ENCODE results near the gene RPL7A. TPM values are rescaled to one million over a fixed set of nuclear protein-coding genes. Genes with fewer than 3 reads are reported as not detected.

RPL7A gene
- total RNA-seq, 1 experiment from 2014 or later = 2,895 TPM

- TF ChIP-seq CTCF (conservative IDR thresholded peaks at IDR 0.05) = no peak
- H4K8ac ChIP-seq (replicated peaks; ENCODE audit: insufficient read length, low read depth, low read length) = no peak overlapping the region
- H3K27me3 ChIP-seq (ENCODE audit: insufficient read depth, low read length) = no peaks in the 10 kb centered on the region
- H3K9ac ChIP-seq (ENCODE audit: extremely low read depth, insufficient read length, low read length) = no peak overlapping the region
- H3K4me2 ChIP-seq (ENCODE audit: insufficient read depth, insufficient read length, low read length) = no peak overlapping the region
- no peak overlapping the region for H3K4ac ChIP-seq (ENCODE audit: low read depth, low read length)
- no peaks in the 10 kb centered on the region for H3K9me3 ChIP-seq (ENCODE audit: control insufficient read depth, low read depth, low read length)
- no peak overlapping the region for H3K18ac ChIP-seq (ENCODE audit: insufficient read length, low read depth, low read length)
- H3K23me2 ChIP-seq (ENCODE audit: insufficient read length, low read depth, low read length, poor library complexity, severe bottlenecking) = peaks cover 6% of the 10 kb centered on the region
- Mint-ChIP-seq H3K4me3 (no peak overlapping the region; a peak in 1 of 5 replicates), H3K4me1 (peaks cover 6 to 8% of the 10 kb centered on the region in 2 experiments), H3K27me3 (ENCODE audit: low read depth) (peaks cover 30% of the 10 kb centered on the region), H3K9me3 (peaks cover 3 to 4% of the 10 kb centered on the region in 2 experiments; a peak in 3 of 5 replicates), H3K27ac (no peak overlapping the region), H3K36me3 (ENCODE audit: insufficient read depth in 1 of 3, low read depth in 3 of 3) (peaks cover 6% of the 10 kb centered on the region in 3 experiments; a peak in 6 of 7 replicates)
- no peak overlapping the region for H3T11ph ChIP-seq (ENCODE audit: low read length)
- no peak overlapping the region for H2BK12ac ChIP-seq (ENCODE audit: insufficient read length, low read depth, low read length)
- H3K56ac ChIP-seq (ENCODE audit: insufficient read length, low read depth, low read length) = no peak overlapping the region
- H3K79me1 ChIP-seq (ENCODE audit: insufficient read depth, low read depth, low read length, poor library complexity, severe bottlenecking) = no peaks in the 10 kb centered on the region
- H4K91ac ChIP-seq (ENCODE audit: insufficient read length, low read depth, low read length) = no peak overlapping the region
- H2BK120ac ChIP-seq (ENCODE audit: low read depth, low read length, poor library complexity, severe bottlenecking) = no peak overlapping the region
- no peak overlapping the region for H2BK20ac ChIP-seq (ENCODE audit: low read depth, low read length, poor library complexity, severe bottlenecking)
- no CpG with 5 or more reads among the region's 1 CpG for WGBS (ENCODE audit: extremely low coverage, insufficient read length, low lambda C conversion rate)
- no peak overlapping the region for H3K14ac ChIP-seq (ENCODE audit: insufficient read depth, low read length)
- no peak overlapping the region for H4K5ac ChIP-seq (ENCODE audit: insufficient read length, low read depth, low read length)
- no peak overlapping the region for H2BK5ac ChIP-seq (ENCODE audit: insufficient read length, low read length)
- no peak overlapping the region for H2AFZ ChIP-seq (ENCODE audit: low read length)
- H2BK15ac ChIP-seq (ENCODE audit: low read depth, low read length) = no peak overlapping the region
- H3K27ac ChIP-seq (ENCODE audit: insufficient read length, low read depth, low read length) = no peak overlapping the region
- peaks cover 11% of the 10 kb centered on the region; the same call in 1 of the 2 replicates for H3K79me2 ChIP-seq (ENCODE audit: insufficient read depth, low read length)
- H3K23ac ChIP-seq (ENCODE audit: insufficient read length, low read depth, low read length) = no peak overlapping the region
- no peaks in the 10 kb centered on the region for H3K4me1 ChIP-seq (ENCODE audit: insufficient read depth, low read length)
- H2AK5ac ChIP-seq (ENCODE audit: insufficient read length, low read length) = no peak overlapping the region
- H4K20me1 ChIP-seq (ENCODE audit: control insufficient read depth, insufficient read depth, insufficient read length) = peaks cover 3% of the 10 kb centered on the region
- no peak for DNase-seq
Measured at GRCh38 chr9:133378408-133378962, 30.5 kb downstream of the RPL7A start.
